HepG2 (cell line): Measurements from ENCODE around the gene CPNE1. TPM values are rescaled to one million over a fixed set of nuclear protein-coding genes. Genes with fewer than 3 reads are reported as not detected.
A peak's percentile ranks its signal among the peaks of the same experiment; 100 is the strongest.

Source experiments
- CTCF ChIP-seq: sonication (generic); formaldehyde crosslinking; IDR thresholded peaks from 2 replicates; pipeline ENCODE4 v1.5.0; 2020; ENCODE audit warnings: mild to moderate bottlenecking, missing genetic modification reagents, moderate library complexity
- KDM3A ChIP-seq: IDR thresholded peaks from 2 replicates; pipeline ENCODE4 v1.6.1; 2018; ENCODE audit warnings: low read depth, missing compliant biosample characterization
- KIAA2018 ChIP-seq: sonication (generic); formaldehyde crosslinking; IDR thresholded peaks from 2 replicates; pipeline ENCODE4 v1.5.0; 2020; ENCODE audit warnings: mild to moderate bottlenecking, missing genetic modification reagents, borderline replicate concordance
- LCORL ChIP-seq, 2 experiments: fragments of 450-650 bp in 1 of 2; sonication (generic) in 1 of 2; formaldehyde crosslinking in 1 of 2; IDR thresholded peaks; 2 replicates each; pipeline versions ENCODE4 v1.5.0 to v1.6.1; 2017 to 2020; ENCODE audit warnings: antibody characterized with exemption in 1 of 2, missing genetic modification reagents in 1 of 2
- MTERF4 ChIP-seq: sonication (generic); formaldehyde crosslinking; IDR thresholded peaks from 2 replicates; pipeline ENCODE4 v1.8.0; 2023; ENCODE audit warnings: mild to moderate bottlenecking, missing genetic modification reagents
- NFKB2 ChIP-seq: sonication (generic); formaldehyde crosslinking; IDR thresholded peaks from 2 replicates; pipeline ENCODE4 v1.4.0; 2020; ENCODE audit warnings: missing genetic modification reagents, borderline replicate concordance
- SALL2 ChIP-seq: sonication (generic); formaldehyde crosslinking; IDR thresholded peaks from 2 replicates; pipeline ENCODE4 v1.8.1; 2023; ENCODE audit warnings: mild to moderate bottlenecking, missing genetic modification reagents, inconsistent platforms
- SOX13 ChIP-seq, 3 experiments: fragments of 450-650 bp in 1 of 3; sonication (generic) in 1 of 3; formaldehyde crosslinking in 1 of 3; IDR thresholded peaks in 2 of 3; conservative IDR thresholded peaks in 1 of 3; 2 replicates each; pipeline versions ENCODE4 v1.5.0 to v1.6.1; 2016 to 2020; ENCODE audit warnings: antibody characterized with exemption in 1 of 3, mild to moderate bottlenecking in 1 of 3, missing compliant biosample characterization in 1 of 3, missing genetic modification reagents in 1 of 3, moderate library complexity in 1 of 3
- TSC22D2 ChIP-seq: sonication (generic); formaldehyde crosslinking; IDR thresholded peaks from 2 replicates; pipeline ENCODE4 v1.5.1; 2020; ENCODE audit warnings: missing genetic modification reagents, mild to moderate bottlenecking, borderline replicate concordance
- ZNF205 ChIP-seq: IDR thresholded peaks from 2 replicates; pipeline ENCODE4 v1.6.1; 2018; ENCODE audit warnings: missing biosample characterization, missing genetic modification reagents
- ZNF280D ChIP-seq: sonication (generic); formaldehyde crosslinking; IDR thresholded peaks from 2 replicates; pipeline ENCODE4 v1.5.1; 2020; ENCODE audit warnings: mild to moderate bottlenecking, missing genetic modification reagents
- ZNF704 ChIP-seq: sonication (generic); formaldehyde crosslinking; IDR thresholded peaks from 2 replicates; pipeline ENCODE4 v1.8.1; 2023; ENCODE audit warnings: mild to moderate bottlenecking, inconsistent platforms, moderate library complexity, missing genetic modification reagents, borderline replicate concordance
- polyA plus RNA-seq, 8 experiments: library from polyadenylated mRNA; depleted of rRNA in 3 of 8; stranded (reverse) in 7 of 8; unstranded in 1 of 8; fragments of >200 nt; fragmentation: Illumina TruSeq in 4 of 8; extraction: Trizol in 4 of 8; gene quantifications; 2 replicates each; pipeline versions ENCODE4 v1.2.1 to v1.2.3, GENCODE V29; 2011 to 2016; ENCODE audit warnings: low read depth in 4 of 8, missing spikeins in 1 of 8, mixed read lengths in 1 of 8; ENCODE audit not compliant: insufficient read depth in 1 of 8
- total RNA-seq, 5 experiments: library from RNA; depleted of rRNA; stranded (reverse); fragments of >200 nt; fragmentation: Illumina TruSeq; extraction: Trizol; gene quantifications; 2 replicates each; pipeline ENCODE4 v1.2.3, GENCODE V29; 2016; ENCODE audit warnings: low read depth in 1 of 5

The CPNE1 gene
- total and polyA plus RNA-seq, 2 of the 13 experiments (the other 11 are each of a cell fraction or from before 2014, with no cell fraction given): 408 to 431 TPM

GRCh38 chr20:35626386-35627001 lies 38.2 kb downstream of the CPNE1 start (continued):
- TF ChIP-seq CTCF (CRISPR knock-in tag): no peak
- TF ChIP-seq NFKB2: no peak
- no peak for TF ChIP-seq SOX13 (IDR thresholded peaks at IDR 0.05)
- no peak for TF ChIP-seq SOX13 (CRISPR knock-in tag; conservative IDR thresholded peaks at IDR 0.05 in 1 of 2, IDR thresholded peaks at IDR 0.05 in 1 of 2)
- TF ChIP-seq ZNF704: no peak
- TF ChIP-seq SALL2 (CRISPR knock-in tag): no peak
- no peak for TF ChIP-seq TSC22D2 (CRISPR knock-in tag)
- TF ChIP-seq LCORL (IDR thresholded peaks at IDR 0.05): no peak
- no peak for TF ChIP-seq LCORL (CRISPR knock-in tag; IDR thresholded peaks at IDR 0.05)
- TF ChIP-seq KDM3A (CRISPR knock-in tag): no peak
- TF ChIP-seq MTERF4: peak; percentile 30; the same call in 1 of the 2 replicates
- TF ChIP-seq KIAA2018: no peak
- no peak for TF ChIP-seq ZNF280D (CRISPR knock-in tag)
- TF ChIP-seq ZNF205: no peak
